SH-SY5Y (cell line): ENCODE data around the gene COL15A1.

Source experiments
- GATA2 ChIP-seq: IDR thresholded peaks from 2 replicates; pipeline ENCODE4 v1.6.1; 2011; ENCODE audit warnings: mild to moderate bottlenecking, low read depth, low read length
- GATA3 ChIP-seq: IDR thresholded peaks from 2 replicates; pipeline ENCODE4 v1.6.1; 2011; ENCODE audit warnings: low read depth, mild to moderate bottlenecking, low read length, moderate library complexity

GRCh38 chr9:98894761-98895160 lies 48.9 kb upstream of the COL15A1 start:
- TF ChIP-seq GATA3 (no peak), GATA2 (no peak)
